Stimulated activated CD4-positive, alpha-beta T cell treated with anti-CD3 and anti-CD28 coated beads, TNF-alpha, amount 100 ng/mL, for 1 hour (primary cell): ENCODE data around the gene FASLG.

Source experiments
- DNase-seq, 3 donors: peaks; one replicate each; pipeline ENCODE4 v3.0.0-alpha.2; 2020; ENCODE audit warnings: low read depth in 3 of 3, low spot score in 1 of 3

Gene FASLG

DNA sequence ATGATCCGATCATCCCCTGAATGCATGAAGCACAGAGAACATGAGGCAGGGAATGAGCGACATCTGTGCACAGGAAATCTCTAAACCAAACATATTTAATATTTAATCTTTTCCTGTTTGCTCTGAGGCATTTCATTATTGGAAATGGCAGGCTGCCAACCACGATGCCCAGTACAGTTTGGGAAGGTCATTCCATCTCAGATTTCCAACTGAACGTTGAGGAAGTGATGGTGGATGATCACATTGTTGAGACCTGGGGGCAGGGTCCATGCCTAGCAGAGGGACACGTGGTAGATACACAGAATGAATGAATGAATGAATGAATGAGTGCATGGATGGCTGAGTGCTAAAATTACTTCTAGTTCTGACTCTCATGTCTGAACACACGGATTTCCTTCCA lies 15.9 kb upstream of the FASLG start:
- DNase-seq, result no peak

DNA sequence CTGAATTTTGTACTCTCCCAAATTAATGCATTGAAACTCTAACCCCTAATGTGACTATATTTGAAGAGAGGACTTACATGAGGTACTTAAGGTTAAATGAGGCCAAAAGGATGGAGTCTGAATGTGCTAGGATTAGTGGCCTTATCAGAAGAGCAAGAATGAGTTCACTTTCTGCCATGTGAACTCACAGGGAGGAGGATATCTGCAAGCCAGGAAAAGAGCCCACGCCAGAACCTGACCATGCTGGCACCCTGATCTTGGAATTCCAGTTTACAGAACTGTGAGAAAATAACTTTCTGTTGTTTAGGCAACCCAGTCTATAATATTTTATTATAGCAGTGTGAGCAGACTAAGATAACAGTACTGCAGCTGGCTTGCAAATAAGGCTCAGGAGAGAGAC lies 12.2 kb upstream of the FASLG start:
- no peak for DNase-seq

GRCh38 chr1:172647110-172647564 lies 11.8 kb upstream of the FASLG start:
- no peak for DNase-seq

DNA sequence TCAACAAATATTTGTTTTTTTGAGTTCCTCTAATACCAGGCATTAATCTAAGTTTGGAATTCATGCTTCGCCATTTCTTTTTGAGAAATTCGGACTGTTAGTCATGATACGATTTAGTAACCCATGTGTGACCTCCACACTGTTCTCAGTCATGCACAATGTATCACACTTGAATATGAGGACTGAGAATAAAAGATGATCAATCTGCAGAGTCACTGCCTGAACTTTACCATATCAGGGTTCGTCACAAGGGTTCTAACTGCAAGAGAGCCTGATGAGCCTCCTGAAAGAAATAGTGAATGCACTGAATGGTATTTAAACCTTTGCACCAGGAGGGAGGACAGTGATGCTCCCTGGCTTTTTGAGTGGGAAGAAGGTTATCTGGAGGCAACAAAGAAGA lies 10.9 kb upstream of the FASLG start:
- DNase-seq, result no peak

DNA sequence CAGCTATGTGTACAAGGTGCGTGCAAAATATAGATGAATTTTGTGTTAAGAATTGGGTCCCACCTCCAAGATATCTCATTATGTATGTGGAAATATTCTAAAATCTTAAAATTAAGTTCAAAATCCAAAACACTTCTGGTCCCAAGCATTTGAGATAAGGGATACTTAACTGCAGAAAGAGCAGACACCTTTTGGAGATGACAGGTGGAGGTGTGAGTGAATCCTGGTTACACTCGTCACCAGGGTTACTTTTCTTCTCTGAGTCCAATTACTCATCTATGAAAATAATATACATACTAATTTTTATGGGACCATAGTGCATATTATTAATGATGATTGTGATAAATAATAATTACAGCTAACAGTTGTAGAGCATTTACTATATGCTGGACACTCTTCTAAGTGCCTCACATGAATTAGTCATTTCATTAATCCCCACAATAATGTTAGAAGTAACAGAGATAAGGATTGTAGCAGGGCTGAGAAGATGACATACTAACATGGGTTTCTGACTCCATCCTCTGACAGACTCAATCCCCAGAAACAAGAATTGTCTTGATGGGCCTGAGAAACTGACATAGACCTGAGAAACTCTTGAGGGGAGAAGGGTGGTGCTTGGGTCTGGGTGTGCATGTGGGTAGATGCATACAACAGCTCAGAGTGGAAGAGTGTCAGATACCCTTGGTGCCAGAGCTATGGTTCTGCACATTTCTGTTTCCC lies 8.3 kb upstream of the FASLG start:
- DNase-seq, result no peak

- DNase-seq, result no peak
Measured at GRCh38 chr1:172653015-172653709, 5.7 kb upstream of the FASLG start.

- DNase-seq, result no peak
Measured at GRCh38 chr1:172654535-172654934, 4.4 kb upstream of the FASLG start.

DNA sequence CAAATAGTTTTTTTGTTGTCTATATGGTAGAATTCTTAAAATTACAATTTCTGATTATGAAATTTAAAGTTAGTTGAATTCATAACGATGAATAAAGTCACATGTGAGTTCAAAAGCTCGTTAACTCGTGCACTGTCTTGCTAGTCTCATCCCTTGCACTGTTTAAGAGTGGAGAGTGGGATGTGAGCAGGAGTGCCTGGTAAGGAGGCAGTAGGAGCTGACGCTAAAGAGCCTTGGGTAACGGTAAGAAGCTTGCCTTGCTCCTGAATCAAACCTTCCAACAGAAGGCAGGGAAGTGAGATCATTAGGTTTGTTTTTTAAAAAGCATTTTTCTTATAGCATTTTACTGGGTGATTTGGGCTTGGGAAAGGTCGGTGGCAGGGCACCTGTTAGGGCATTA lies 2.3 kb upstream of the FASLG start:
- no peak for DNase-seq

- no peak for DNase-seq
Measured at GRCh38 chr1:172657586-172657985, 1.3 kb upstream of the FASLG start.

GRCh38 chr1:172661107-172661506 lies 2.2 kb downstream of the FASLG start:
- DNase-seq, result no peak

- DNase-seq, result peak; percentile 68 to 78 (median 73)
Measured at GRCh38 chr1:172662464-172663109, 3.7 kb downstream of the FASLG start.

GRCh38 chr1:172663732-172664131 lies 4.8 kb downstream of the FASLG start:
- no peak for DNase-seq

GRCh38 chr1:172668097-172668496 lies 9.2 kb downstream of the FASLG start:
- no peak for DNase-seq

DNA sequence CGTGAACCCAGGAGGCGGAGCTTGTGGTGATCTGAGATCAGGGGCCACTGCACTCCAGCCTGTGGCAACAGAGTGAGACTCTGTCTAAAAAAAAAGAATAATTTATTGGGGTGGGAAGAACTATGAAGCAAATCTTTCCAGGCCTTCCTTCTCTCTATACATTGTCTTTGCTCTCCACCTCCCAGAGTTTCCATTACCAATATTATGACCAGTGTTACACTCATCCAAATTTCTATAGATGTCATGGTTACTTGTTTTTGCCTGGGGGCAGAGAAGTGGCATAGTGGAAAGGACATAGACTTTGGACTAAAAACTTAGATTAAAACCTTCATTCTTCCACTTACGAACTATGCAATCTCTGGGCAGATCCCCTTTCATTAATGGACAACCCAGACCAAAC lies 10.1 kb downstream of the FASLG start:
- DNase-seq, result no peak

DNA sequence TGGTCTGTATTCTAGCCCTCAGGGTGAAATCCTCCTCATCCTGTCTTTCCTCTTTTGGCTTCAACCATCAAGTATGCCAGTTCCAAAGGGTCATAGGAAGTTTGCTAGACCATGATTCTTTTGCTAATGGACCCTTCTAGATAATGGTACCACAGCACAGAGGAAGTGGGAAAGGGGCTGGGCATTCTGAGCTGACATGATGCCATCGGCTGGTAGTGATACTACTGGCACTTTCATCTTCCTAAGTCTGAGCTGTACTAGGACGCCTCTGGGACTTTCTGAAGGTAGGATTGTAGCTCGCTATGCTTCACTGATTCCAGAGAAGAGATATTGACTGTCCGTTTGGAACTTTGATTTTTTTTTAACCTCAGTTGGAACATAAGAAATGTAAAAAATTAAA lies 11.4 kb downstream of the FASLG start:
- DNase-seq, result no peak

DNA sequence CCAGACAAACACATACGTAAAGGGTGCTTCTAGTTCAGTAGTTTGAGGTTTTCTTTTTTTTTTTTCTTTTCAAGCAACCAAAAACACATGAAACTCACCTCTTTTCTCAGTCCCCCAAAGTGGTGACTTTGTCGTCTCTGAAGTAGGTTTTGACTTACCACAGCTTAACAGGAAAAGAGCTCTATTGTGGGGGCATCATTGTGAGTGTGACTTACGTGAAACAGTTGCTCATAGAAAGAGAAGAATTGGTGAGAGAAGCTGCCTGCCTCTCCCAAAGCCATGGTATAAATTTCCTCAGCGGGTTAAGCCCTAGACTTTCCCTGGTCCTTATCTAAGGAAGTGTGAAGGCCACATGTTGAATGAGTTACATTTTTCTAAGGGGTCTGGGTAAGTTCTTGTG lies 11.9 kb downstream of the FASLG start:
- DNase-seq, result no peak

DNA sequence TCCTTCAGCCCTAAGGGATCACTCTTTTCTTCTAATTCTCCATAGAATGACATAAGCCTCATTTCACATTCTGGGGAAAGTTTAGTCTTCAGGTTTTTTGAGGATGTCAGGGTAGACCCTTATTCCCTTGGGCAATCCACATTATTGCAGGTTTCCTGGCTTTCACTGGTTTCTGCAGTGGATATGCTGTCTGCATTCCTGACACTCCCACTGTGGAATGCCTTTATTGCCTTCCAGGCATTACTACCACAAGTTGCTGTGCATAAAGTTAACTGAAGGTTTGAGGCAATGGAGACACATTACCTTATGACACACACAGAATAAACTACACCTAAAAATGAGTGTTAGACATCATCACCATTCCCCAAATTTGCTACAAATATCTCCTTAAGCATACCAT lies 12.7 kb downstream of the FASLG start:
- DNase-seq, result no peak

DNA sequence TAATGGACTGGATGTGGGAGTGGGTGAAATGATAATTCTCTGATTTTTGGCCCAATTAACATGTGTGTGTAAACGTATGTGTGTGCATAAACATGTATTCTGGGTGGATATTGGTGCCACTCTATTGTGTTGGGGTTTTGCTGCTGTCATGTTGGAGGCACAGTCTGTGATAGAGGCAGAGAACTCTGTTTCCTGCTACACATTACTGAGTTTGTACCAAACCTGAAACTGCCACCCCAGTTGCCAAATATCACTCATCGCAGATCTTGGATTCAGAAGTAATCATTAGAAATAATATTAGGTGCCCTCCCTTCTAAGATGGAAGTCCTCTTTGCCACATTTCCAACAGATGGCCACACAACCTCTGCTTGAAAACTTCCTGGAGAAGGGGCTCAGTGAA lies 13.8 kb downstream of the FASLG start:
- DNase-seq, result no peak

- no peak for DNase-seq
Measured at GRCh38 chr1:172673761-172674160, 14.9 kb downstream of the FASLG start.

- DNase-seq, result no peak
Measured at GRCh38 chr1:172674831-172675613, 16.1 kb downstream of the FASLG start.

DNA sequence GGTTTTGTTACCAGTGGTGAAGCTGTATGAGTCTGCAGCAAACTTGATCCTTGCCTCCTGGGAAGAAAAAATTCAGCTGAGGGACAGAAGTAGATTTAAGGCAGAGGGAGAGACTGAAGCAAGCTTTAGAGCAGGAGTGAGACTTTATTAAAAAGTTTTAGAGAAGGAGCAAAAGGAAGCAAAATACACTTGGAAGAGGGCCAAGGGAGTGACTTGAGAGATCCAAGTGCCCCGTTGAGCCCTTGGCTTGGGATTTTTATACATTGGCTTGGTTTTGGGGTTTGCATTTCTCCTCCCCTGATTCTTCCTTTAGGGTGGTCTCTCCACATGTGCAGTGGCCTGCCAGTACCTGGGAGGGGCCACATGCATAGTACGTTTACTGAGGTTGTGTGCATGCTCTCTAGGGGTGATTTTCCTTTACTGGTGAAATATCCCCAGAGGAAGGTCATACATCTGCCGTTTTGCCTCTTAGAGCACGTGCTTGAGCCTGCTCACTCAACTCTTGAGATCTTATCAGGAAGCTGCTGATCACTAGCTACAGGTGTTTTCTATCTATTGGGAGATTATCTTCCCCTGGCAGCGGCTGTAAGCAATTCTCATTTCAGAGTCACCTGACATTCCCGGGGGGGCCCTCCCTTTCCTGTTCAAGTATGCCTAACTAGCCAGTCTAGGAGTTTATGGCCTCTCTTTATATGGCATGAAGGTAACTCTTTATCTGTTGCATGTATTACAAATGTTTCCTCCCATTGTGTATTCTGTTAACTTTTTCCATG lies 20.3 kb downstream of the FASLG start:
- DNase-seq, result no peak
